GM12873 (cell line): ENCODE results near the gene ZNF37A.

Source experiments
- CTCF ChIP-seq: IDR thresholded peaks from 2 replicates; pipeline ENCODE4 v1.5.1; 2012; ENCODE audit warnings: low read depth, mild to moderate bottlenecking, moderate library complexity, low read length, control low read depth; ENCODE audit not compliant: insufficient read depth; ENCODE audit errors: missing control alignments

Gene ZNF37A

GRCh38 chr10:38163617-38164016, 69.5 kb downstream of the ZNF37A start:
- TF ChIP-seq CTCF = no peak

- no peak for TF ChIP-seq CTCF
These were observed 80.2 kb downstream of the ZNF37A start for GRCh38 chr10:38174336-38174735.

GRCh38 chr10:38184477-38184876, 90.3 kb downstream of the ZNF37A start:
- TF ChIP-seq CTCF = no peak
